HT-29 (cell line): ENCODE measurements around the gene GORASP1. TPM values are rescaled to one million over a fixed set of nuclear protein-coding genes. Genes with fewer than 3 reads are reported as not detected.

Experiments used
- DNase-seq: peaks from one replicate; pipeline ENCODE4 v3.0.0-alpha.2; 2015; ENCODE audit warnings: low spot score
- total RNA-seq: library from RNA; depleted of rRNA; stranded (reverse); fragments of >200 nt; shearing (Covaris generic); gene quantifications from 2 replicates; pipeline ENCODE4 v1.2.3, GENCODE V29; 2014

The GORASP1 gene
- total RNA-seq, 1 experiment from 2014 or later = 66.5 TPM

DNA sequence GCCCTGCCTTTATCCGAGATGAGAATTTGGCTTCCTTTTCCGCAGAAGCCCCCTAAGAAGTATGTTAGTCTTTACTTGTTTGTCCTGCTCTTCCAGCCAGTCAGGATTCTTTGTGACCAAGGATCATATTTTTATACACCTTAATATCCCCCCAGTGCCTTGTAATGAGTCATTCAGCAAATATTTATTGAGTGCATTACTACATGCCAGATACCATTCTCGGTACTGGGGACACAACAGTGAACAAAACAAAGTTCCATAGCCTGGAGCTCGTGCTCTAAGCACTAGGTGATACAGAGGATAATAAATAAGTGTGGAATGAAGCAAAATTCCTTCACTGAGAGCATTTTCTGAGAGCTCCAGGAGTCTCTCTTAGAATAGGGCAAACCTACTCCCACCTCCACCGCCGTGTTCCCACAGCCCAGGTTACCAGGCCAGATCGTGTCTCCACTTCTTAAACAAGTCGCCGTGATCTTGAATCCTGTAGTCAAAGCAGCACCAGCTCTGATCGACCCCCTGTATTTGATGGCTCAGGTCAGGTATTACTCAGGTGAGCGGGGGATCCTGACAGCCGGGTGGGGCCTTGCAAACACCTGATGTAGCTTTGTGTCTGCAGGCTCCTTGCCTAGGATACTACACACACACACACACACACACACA, 18.5 kb upstream of the GORASP1 start:
- DNase-seq = peak; percentile 57

DNA sequence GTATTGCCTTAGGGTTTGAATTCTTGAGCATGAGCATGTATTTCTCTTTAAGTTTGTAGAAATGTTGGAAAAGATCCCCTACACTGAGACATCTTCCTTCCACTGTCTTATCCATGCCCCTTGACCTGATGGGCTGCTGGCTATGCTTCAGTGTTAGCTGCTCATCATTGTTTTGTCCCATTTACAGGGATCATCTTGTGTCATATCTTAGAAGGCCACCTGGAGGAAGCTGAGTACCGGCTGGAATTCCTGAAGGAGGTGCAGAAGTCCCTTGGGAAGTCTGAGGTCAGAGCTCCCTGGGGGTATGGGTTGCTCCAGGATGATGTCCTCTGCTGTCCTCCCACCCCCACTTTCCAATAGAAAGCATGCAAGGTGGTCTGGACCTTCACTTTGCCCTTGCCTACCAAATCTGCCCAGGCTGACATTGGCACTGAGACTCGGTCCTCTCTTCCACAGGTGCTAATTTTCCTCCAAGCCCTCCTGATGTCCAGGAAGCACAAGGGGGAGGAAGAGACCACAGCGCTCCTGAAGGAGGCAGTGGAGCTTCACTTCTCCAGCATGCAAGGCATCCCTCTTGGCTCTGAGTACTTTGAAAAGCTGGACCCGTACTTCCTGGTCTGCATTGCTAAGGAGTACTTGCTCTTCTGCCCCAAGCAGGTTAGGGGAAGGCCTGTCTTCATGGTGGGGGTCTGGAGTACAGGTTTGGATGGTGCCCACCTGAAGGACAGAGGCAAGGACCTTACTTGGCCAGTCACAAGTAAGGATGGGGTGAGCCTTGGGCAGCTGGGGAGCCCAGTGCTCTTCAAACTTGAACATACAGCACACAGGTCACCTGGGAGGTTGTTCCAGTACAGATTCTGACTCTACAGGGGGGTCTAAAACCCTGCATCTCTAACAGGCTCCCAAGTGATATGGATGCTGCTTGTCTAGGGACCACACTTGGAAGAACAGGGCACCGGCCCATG, 17.7 kb upstream of the GORASP1 start:
- peak; percentile 53 for DNase-seq

DNA sequence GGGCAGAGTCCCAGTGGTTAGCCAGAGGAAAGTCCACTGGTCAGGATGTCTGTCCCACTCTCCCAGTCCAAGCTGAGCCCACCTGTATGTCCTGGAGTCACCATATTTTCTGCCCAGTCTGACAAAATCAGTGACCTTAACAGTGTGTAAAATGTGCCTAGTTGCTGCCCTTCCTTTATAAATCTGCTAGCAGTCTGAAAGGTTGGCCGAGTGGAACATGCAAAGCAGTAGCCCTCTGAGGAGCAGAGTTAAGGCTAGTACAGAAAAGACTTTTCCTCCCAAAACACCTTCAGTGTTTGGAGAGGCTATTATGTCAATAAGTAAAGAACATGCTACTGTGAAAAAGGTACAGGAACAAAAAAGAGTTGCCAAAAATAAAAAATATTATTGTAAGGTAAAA, 15.4 kb upstream of the GORASP1 start:
- DNase-seq = no peak

DNA sequence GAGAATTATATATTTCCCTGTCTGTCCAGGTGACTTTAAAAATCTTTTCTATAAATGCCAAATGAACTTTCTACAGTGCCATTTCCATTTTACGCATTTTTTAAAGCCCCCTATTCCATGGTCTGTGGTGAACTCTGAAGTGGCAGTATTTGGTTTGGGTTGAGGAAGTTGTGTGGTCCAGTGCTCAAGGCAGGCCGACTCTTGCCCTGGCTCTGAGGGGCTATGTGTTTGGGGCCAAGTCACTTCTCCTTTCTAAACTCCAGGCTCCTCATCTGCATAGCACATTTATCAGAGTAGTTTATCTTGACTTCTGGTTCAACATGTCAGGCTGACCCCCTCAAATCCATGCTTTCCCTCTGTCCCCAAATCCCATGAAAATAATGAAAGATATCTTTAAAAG, 14.2 kb upstream of the GORASP1 start:
- DNase-seq = no peak

DNA sequence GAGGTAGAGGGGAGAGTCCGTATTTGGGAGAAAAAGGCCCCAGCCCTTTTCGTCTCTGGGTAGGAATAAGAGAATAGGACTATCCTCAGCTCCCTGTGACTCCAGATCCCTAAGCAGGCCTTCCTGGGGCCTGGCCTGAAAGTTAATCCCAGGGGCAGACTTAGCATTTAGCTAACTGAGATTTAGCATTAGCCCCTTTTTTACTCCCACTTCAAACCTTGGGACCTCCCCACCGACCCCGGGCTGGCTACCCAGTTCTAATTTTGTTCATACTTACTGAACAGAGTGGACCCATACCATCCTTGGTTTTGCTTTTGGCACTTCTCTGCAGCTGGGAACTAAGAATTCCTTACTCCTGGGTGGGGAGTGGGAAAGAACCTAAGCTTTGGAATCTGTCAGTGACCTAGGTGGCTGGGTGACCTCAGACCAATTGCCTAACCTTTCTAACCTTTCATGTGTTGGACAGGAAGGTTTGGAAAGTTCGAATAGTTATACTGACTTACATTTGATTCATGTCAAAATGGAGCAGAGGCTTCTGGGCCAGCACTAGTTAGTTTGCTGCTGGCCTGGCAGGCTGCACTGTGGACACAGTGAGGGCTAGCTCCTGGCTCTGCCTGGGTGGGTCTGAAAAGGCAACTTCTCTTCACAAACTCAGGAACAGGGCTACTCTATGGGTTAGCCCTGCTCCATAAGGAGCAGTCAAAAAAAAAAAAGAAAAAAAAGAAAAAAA, 11.7 kb upstream of the GORASP1 start:
- no peak for DNase-seq

DNA sequence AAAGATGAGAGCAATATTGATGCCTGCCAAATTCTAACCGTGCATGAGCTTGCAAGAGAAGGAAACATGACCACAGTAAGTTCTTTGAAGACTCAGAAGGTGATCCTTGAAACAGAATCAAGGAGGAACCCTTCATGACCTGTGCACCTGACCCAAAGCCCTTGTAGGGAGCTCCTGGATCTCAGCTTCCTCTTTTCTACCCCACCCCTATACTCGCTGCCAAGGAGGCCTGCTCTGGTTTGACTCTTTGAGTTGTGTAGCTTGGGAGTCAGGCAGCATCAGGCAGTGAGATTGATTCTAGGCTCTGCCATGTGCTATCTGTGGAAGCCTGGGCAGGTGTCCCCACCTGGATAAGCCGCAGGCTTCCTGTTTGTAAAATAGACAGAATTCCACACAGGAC, 10.7 kb upstream of the GORASP1 start:
- DNase-seq = no peak

DNA sequence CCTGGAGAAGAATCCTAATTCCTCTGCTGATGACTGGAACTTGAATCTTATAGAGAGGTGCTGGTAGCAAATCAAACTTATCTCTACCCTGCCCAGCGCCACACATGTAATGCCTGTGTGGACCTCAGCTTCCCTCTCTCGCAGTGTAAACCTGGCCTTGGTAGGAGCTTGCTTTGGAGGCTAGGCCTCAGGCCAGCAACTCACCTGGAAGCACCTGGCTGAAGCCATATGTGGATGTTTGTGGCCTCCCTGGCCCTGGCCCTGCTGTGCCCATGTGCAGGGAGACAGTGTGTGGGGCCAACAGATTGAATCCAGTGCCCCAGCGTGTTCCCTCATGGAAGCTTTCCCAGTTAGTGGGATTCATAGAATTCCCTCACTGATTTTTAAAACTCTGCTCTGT, 8.4 kb upstream of the GORASP1 start:
- no peak for DNase-seq

DNA sequence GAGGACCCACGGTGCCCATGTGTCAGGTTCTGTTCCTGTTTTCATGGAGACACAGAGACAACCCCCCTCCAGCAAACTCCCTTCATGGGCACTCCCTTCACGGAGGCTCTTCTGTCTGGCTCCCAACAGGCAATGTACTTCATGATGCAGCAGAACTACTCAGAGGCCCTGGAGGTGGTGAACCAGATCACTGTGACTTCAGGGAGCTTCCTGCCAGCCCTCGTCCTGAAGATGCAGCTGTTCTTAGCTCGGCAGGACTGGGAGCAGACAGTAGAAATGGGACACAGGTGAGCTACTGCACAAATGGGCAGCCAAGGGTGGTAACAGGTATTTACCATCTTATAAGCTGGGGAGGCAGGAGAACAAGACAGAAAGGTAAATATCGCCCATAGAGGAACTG, 7.0 kb upstream of the GORASP1 start:
- no peak for DNase-seq

DNA sequence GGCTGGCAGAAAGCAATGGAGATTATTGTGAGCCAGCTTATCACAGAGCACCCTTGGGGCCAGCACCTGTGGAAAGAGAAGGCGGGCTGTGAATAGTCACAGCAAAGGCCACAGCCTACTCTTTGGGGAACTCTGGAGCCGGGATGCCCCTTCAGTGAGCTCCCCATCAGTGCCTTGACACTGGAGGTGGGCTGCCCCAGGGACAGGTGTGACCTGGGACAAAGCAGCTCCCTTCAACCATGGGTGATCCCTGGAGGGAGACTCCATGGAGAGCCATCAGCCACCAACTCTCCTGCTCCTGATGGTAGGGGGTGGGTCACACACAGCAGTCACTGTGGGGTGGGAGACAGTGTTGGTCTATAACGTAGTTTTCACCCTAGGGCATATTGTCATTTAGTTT, 5.9 kb upstream of the GORASP1 start:
- DNase-seq = no peak

DNA sequence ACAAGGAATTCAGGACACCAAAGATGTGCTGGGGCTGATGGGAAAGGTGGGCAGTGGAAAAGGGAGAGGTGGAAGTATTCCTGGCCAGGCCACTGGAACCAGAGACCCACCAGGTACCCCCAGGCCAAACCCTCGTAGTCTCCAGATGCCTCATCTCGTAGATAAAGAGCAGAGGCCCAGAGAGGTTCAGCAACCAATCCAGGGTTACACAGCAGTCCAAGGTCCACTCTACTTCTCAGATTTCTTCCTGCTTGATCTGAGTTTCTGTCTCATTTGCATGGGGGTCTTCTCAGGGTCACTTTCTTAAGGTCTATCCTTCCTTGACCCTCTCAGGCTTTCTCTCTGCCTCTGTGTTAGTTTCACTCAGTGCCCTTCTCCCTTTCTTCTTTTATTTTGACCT, 5.1 kb upstream of the GORASP1 start:
- no peak for DNase-seq

DNA sequence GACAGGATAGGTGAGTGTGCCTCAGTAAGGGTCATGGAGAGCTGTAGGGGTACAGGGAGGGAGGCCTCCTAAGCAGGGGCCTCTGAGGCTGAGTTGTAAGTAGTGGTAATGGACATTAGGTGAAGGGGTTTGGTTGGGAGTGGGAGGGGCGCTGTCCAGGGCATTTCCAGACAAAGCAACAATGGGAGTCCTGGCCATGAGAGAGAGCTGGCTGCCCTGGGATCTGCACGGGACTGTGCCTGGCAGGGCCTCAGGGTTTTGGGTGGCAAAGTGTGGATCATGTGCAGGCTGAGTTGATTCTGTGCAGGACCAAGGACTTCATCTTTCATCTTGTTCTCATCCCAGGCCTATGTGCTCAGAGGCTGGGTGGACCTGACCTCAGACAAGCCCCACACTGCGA, 4.7 kb upstream of the GORASP1 start:
- DNase-seq = no peak

DNA sequence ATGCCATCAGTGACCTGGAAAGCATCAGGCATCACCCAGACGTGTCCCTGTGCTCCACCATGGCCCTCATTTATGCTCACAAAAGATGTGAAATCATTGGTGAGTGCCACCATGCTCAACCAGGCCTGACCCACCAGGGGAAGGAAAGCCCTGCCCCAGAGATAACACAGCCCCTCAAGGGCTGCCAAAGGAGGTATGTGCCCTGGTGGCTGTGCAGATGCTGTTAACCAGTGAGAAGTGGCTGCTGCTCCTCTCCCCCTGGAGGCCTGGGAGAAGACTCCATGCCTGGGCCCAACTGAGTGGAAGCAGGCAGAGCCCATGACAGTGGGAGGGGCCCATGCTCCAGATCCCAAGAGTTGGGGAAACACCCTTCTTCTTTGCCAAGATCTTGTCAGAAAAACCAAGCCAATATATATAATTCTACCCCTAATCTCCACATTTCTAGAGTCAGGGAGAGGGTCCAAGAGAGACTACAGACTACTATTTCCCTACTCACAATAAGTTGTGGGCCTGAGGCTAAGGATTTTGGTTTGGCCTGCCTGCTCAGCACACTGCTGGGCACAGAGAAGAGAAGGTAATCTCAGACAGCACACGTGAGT, 2.7 kb upstream of the GORASP1 start:
- no peak for DNase-seq

DNA sequence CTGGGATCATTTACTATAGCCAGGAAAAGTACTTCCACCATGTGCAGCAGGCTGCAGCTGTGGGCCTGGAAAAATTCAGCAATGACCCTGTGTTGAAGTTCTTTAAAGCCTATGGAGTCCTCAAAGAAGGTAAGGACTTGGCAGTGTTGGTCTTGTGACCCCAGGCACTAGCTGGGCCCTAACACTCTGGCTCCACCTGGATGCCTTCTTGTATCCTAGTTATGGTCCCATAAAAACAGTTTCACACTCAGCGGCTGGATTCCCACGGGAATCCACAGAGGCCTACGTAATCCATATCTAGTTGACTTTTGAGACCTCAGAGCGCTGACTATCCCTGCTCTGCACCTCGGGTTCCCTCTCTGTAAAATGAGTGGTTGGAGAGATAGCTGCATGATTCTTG, 1.7 kb upstream of the GORASP1 start:
- no peak for DNase-seq

DNA sequence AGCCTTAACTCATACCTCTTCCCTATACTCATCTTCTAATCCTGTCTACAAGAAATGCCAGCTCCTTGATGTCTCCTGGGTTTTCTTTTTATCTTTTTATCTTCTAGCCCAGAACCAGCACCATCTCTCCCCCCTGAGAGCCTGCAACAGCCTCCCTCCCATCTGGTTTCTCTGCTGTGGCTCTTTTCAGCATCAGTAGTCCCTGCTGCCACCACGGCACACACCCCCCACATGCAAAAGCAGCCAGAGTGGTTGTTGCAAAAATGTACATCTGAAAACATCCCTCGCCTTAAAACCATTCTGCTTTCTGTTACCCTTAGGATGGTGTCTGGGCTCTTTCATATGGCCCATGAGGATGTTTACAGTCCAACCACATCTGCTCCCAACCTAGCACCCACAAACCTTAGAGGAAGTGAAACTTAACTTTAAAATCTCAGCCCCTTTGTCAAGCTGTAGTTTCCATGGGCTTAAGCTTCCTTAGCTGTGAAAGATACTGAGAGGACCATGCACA, 828 bp upstream of the GORASP1 start:
- DNase-seq = no peak

DNA sequence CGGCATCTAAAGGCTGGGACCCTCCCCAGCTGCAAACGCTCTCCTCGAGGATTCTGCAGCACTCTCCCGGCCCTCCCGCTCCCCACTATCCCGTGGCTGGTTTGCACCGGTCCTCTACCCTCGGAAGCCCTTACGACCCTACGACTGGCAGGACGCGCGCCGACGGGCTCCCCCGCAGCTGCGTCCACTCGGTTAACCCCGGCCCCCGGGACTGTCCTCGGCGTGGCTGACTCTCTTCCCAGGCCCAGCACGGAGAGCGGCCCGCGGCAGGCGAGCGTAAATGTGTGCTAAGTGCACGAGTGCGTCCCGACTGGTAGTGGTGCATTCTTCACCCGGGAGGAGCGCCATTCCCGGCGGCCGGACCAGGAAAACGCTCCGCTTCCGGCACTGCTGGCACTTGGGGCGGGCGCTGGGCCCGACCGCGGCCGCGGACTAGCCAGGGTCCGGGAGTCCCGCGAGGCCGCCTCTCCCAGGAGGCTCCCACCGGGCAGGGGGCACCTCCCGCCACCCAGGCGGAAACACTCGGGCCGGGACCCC, 508 bp downstream of the GORASP1 start:
- DNase-seq = peak; percentile 50

DNA sequence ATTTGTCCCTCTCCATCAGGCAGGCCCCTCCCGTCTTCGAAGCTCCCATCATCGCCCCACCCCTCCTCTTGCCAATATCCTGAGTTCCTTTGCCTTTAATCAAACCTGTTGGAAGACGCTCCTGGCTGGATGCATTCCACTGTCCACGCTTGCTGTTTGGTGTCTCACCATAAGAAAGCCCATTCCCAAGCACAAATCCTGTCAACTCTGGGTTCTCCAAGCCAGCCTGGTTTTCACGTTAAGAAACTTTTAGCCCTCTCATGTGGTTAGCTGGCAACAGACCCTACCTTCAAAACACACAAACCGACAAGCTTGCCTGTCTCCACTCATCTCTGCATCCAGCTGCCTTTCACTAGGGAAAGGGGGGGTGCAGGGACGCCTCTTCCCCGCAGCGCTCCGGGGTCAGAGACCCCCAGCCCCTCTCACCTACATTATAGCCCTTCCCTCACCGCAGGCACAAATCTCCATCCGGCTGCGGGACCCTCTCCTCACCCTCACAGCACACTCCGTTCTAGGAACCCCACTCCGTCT, 1.1 kb downstream of the GORASP1 start:
- DNase-seq = peak; percentile 15

DNA sequence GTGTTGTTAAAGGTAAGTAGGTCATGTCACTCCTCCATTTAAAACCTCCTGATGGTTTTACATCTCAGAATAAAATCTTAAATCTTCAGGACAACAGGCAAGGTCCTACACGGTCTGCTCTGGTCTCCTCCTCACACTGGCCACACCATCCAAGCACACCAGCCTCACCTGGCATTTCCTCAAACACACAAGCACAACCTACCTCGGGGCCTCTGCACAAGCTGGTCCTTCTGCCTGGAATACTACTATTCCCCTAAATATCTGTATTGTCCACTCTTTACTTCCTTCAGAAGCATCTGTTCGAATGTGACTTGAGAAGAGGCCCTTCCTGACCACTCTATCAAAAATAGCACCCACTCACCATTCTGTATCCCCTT, 1.8 kb downstream of the GORASP1 start:
- no peak for DNase-seq

DNA sequence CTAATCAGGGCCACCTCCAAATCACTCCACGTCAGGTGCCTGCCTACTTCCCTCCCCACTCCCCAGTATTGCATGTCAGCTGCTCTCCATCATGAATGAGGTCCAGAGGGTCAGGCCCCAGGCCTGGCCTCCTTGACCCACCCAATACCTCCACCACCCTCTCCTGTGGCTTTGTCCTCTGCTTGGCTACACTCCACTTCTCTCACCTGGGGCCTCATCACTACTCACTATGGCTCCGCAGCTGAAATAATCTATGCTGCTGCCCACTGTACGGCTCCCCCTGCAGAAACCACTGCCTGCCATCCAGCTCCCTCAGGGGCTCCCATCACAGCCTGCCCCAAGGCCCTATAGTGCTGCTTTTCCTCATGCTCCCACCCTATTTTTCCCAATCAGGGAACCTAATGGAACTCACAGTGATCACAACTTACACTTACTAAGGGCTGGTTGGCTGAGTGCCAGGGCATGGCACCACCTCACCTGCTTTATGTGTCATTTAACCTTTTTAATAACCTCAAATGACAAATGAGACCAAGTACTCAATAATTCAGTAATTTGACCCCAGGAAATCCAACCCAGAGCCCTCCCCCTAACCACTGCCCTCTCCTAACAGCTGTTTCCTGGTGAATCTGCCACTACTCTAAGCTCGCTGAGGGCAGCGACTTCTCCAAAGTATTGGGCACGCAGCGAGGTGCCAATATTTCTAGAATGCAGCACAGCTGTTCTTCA, 2.3 kb downstream of the GORASP1 start:
- DNase-seq = no peak

DNA sequence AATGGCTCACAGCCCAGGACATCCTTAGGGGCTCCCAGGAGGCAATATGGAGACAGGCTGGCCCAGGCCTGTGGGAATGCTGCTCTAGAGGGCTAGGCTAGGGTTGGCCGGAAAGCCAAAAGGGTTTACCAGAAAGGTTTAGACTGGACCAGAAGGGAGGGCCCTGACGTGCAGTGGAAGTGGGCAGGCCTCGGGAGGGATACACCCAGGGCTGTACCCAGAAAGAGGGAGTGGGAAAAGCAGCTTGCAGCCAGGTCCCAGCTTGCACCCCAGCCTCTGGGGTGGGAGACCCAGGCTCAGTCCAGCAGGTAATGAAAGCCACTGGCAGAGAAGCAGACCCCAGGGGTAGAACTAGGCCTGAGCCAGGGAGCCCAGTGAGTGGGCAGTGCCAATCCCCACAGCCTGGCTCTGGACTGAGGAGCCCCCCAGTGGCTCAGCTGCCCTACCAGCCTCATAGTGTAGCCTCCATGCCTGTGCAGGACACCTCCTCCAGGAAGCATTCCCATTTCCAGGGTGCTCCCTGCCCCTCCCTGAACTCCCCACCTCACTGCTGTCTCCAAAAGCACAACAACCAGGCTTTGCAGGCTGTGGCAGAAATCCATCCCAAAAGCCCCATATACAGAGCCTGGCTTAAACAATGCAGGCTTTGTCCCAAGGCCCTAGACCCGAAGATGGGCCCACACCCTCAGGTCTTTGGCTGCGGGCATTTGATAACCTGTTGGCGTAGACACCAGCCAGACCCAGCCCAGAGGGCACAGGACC, 3.5 kb downstream of the GORASP1 start:
- DNase-seq = no peak

DNA sequence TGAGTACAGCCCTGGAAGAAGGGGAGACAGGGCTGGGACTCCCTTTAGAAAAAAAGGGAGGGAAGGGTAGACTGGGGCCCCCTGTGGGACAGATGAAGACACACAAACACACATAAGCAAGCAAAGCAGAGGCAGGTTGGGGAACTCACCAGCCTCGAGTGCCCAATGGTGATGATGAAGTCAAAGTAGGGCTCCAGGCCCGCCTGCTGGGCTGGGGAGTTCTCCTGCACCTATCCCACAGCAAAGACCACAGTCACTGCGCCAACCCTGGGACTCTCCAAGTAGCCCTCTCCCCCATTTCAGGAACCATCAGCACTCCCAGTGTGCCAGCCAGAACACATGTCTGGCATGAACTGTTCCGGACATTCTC, 4.1 kb downstream of the GORASP1 start:
- DNase-seq = no peak
